MM.1S (cell line): Measurements from ENCODE around the gene NIP7.
A peak's percentile ranks its signal among the peaks of the same experiment; 100 is the strongest.

Source experiments
- DNase-seq: peaks from one replicate; pipeline ENCODE4 v3.0.0-alpha.2; 2015
- H2AFZ ChIP-seq: fragments of 300-600 bp; sonication (generic); 2 replicates; pipeline ENCODE4 v1.6.0; 2016; ENCODE audit warnings: antibody characterized with exemption, low read length
- H3F3A ChIP-seq: fragments of 300-600 bp; sonication (generic); 2 replicates; pipeline ENCODE4 v1.6.1; 2016; ENCODE audit warnings: mild to moderate bottlenecking, antibody characterized with exemption, low read length, moderate library complexity, mixed read lengths; ENCODE audit not compliant: insufficient read depth
- H3K27ac ChIP-seq: fragments of 300-600 bp; sonication (generic); 2 replicates; pipeline ENCODE4 v1.5.1; 2016; ENCODE audit warnings: mild to moderate bottlenecking, low read length
- H3K27me3 ChIP-seq: fragments of 300-600 bp; sonication (generic); replicated peaks from 2 replicates; pipeline ENCODE4 v1.6.0; 2016; ENCODE audit warnings: low read length; ENCODE audit not compliant: insufficient read depth
- H3K36me3 ChIP-seq: fragments of 300-600 bp; sonication (generic); replicated peaks from 2 replicates; pipeline ENCODE4 v1.6.1; 2016; ENCODE audit warnings: mild to moderate bottlenecking, low read length, mixed read lengths; ENCODE audit not compliant: insufficient read depth
- H3K4me1 ChIP-seq: fragments of 300-600 bp; sonication (generic); 2 replicates; pipeline ENCODE4 v1.6.1; 2016; ENCODE audit warnings: low read length, mixed read lengths
- H3K4me2 ChIP-seq: fragments of 300-600 bp; sonication (generic); 2 replicates; pipeline ENCODE4 v1.6.0; 2016; ENCODE audit warnings: low read depth, low read length
- H3K4me3 ChIP-seq: fragments of 300-600 bp; sonication (generic); 2 replicates; pipeline ENCODE4 v1.5.1; 2016; ENCODE audit warnings: low read length, mixed read lengths
- H3K79me2 ChIP-seq: fragments of 300-600 bp; sonication (generic); 2 replicates; pipeline ENCODE4 v1.6.1; 2016; ENCODE audit warnings: mixed run types, low read length, mixed read lengths
- H3K9ac ChIP-seq: fragments of 300-600 bp; sonication (generic); 2 replicates; pipeline ENCODE4 v1.6.1; 2016; ENCODE audit warnings: low read length, mixed read lengths
- H3K9me2 ChIP-seq: fragments of 300-600 bp; sonication (generic); replicated peaks from 2 replicates; pipeline ENCODE4 v1.6.1; 2016; ENCODE audit warnings: mild to moderate bottlenecking, low read length, mixed read lengths; ENCODE audit not compliant: insufficient read depth
- H3K9me3 ChIP-seq: fragments of 300-600 bp; sonication (generic); replicated peaks from 2 replicates; pipeline ENCODE4 v1.6.1; 2016; ENCODE audit warnings: mild to moderate bottlenecking, low read length, mixed read lengths; ENCODE audit not compliant: insufficient read depth
- H4K20me1 ChIP-seq: fragments of 300-600 bp; sonication (generic); 2 replicates; pipeline ENCODE4 v1.6.1; 2016; ENCODE audit warnings: mild to moderate bottlenecking, low read length, moderate library complexity, mixed read lengths; ENCODE audit not compliant: insufficient read depth
- EZH2 ChIP-seq: fragments of 300-600 bp; sonication (generic); optimal IDR thresholded peaks from 2 replicates; pipeline ENCODE3; 2017; ENCODE audit warnings: low read depth, mild to moderate bottlenecking, antibody characterized with exemption, low read length, mixed read lengths
- EZH2phosphoT487 ChIP-seq: fragments of 300-600 bp; sonication (generic); IDR thresholded peaks from 2 replicates; pipeline ENCODE4 v1.6.1; 2018; ENCODE audit warnings: antibody characterized with exemption, low read length
- TF ChIP-seq, protein P1 (sequence below): fragments of 300-600 bp; sonication (generic); IDR thresholded peaks from 2 replicates; pipeline ENCODE4 v1.5.1; 2016; ENCODE audit warnings: antibody characterized with exemption, low read length, mixed read lengths

Gene NIP7

DNA sequence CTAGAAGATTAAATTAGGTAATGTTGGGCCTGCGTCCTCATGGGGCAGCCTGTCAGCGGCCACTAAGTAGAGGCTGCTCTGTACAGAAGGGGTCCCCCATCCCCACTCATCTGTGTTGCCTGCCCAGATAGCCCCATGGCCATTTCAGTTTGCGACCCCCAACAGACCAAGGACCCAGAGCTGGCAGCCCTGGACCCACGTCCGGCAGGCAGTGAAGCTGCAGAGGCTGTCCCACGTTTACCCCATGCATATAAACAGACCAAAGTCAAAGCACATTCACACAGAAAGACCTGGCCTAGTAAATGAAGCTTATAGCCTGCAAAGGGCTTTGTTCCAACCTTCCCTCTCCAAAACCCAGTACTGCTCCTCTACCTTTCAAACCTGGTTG is 13.8 kb upstream of the NIP7 start:
- no peak for DNase-seq
- no peak overlapping the region for H3K4me3 ChIP-seq
- peaks cover 86% of the 10 kb centered on the region for H3K79me2 ChIP-seq
- no peaks in the 10 kb centered on the region for H3K27me3 ChIP-seq
- H3F3A ChIP-seq = peaks cover 9% of the 10 kb centered on the region
- TF ChIP-seq, protein P1, sequence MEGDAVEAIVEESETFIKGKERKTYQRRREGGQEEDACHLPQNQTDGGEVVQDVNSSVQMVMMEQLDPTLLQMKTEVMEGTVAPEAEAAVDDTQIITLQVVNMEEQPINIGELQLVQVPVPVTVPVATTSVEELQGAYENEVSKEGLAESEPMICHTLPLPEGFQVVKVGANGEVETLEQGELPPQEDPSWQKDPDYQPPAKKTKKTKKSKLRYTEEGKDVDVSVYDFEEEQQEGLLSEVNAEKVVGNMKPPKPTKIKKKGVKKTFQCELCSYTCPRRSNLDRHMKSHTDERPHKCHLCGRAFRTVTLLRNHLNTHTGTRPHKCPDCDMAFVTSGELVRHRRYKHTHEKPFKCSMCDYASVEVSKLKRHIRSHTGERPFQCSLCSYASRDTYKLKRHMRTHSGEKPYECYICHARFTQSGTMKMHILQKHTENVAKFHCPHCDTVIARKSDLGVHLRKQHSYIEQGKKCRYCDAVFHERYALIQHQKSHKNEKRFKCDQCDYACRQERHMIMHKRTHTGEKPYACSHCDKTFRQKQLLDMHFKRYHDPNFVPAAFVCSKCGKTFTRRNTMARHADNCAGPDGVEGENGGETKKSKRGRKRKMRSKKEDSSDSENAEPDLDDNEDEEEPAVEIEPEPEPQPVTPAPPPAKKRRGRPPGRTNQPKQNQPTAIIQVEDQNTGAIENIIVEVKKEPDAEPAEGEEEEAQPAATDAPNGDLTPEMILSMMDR = no peak
- no peak for TF ChIP-seq EZH2
- TF ChIP-seq EZH2phosphoT487 = no peak
- H2AFZ ChIP-seq = no peak overlapping the region
- no peaks in the 10 kb centered on the region for H3K9me3 ChIP-seq
- H3K36me3 ChIP-seq = peaks cover 13% of the 10 kb centered on the region
- H3K27ac ChIP-seq = no peak overlapping the region
- peaks cover 19% of the 10 kb centered on the region for H3K4me1 ChIP-seq
- no peaks in the 10 kb centered on the region for H3K9me2 ChIP-seq
- no peak overlapping the region for H3K4me2 ChIP-seq
- H4K20me1 ChIP-seq = no peaks in the 10 kb centered on the region; the same call in 1 of the 2 replicates
- no peak overlapping the region for H3K9ac ChIP-seq

DNA sequence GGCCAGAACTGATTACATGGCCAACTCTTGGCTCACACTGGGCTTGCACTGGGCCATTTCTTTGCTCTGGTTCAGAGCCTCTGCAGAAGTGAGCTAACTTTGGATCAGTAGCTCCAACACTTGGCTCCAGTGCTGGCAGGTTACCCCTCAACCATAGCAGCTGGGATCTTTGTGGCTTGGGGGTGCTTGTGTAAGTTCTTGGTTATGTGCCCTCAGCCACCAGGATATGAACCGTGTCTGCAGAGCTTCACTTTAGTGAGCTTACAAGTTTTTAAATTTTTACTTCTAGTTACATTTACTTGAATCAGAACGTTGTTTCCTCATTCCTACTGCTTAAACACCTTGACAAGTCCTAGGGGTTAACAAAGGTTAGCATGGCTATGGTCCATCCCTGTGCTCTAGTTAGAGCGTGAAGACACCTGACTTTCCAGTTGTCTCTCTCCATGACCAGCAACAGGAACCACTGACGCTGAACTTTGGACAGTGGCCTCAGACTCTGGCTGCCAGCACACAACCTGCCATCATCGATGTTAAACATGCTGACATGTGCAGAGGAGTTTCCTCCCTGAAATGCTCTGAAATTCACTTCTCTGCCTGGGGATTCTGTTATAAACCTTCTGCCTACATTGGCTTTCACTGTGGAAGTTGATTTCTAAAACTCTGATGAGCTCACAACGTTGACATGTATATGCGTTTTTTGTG is 13.2 kb upstream of the NIP7 start:
- peaks cover 10% of the 10 kb centered on the region for H3K36me3 ChIP-seq
- H2AFZ ChIP-seq = no peak overlapping the region
- no peaks in the 10 kb centered on the region; the same call in 1 of the 2 replicates for H4K20me1 ChIP-seq
- H3K4me1 ChIP-seq = peaks cover 19% of the 10 kb centered on the region
- H3F3A ChIP-seq = peaks cover 9% of the 10 kb centered on the region
- H3K27ac ChIP-seq = no peak overlapping the region
- no peak overlapping the region for H3K9ac ChIP-seq
- DNase-seq = no peak
- H3K27me3 ChIP-seq = no peaks in the 10 kb centered on the region
- TF ChIP-seq EZH2 = no peak
- TF ChIP-seq, protein P1 = no peak
- no peak for TF ChIP-seq EZH2phosphoT487
- peaks cover 82% of the 10 kb centered on the region for H3K79me2 ChIP-seq
- H3K4me2 ChIP-seq = no peak overlapping the region; the same call in 1 of the 2 replicates
- no peaks in the 10 kb centered on the region for H3K9me2 ChIP-seq
- no peaks in the 10 kb centered on the region for H3K9me3 ChIP-seq
- no peak overlapping the region for H3K4me3 ChIP-seq

DNA sequence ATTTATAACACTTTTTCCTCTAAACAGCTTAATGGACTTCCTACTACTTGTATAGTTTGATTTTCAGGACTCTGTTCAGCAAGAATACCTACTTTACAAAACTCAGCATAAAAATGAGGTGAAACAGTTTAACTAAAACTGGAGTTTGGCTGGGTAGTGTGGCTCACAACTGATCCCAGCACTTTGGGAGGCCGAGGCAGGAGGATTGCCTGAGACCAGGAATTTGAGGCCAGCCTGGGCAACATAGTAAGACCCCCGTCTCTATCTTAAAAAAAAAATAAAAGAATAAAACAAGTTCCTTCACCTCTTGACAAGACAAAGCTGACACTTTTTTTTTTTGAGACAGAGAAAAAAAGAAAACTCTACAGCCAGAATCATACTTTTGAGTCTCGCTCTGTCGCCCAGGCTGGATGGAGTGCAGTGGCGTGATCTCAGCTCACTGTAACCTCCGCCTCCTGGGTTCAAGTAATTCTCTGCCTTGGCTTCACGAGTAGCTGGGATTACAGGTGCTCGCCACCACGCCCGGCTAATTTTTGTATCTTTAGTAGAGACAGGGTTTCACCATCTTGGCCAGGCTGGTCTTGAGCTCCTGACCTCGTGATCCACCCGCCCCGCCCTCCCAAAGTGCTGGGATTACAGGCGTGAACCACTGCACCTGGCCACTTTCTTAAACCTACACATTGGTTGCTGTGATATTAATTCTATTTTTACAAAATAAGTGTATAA is 11.8 kb upstream of the NIP7 start:
- Histone ChIP-seq H3K4me2 (peak overlapping the region; percentile 100; the same call in 1 of the 2 replicates), H3K9me3 (no peaks in the 10 kb centered on the region), H3F3A (peaks cover 9% of the 10 kb centered on the region), H4K20me1 (no peaks in the 10 kb centered on the region; the same call in 1 of the 2 replicates), H3K4me1 (peaks cover 19% of the 10 kb centered on the region), H3K36me3 (peaks cover 14% of the 10 kb centered on the region), H3K9ac (no peak overlapping the region), H3K4me3 (no peak overlapping the region), H3K27ac (no peak overlapping the region), H3K27me3 (no peaks in the 10 kb centered on the region), H2AFZ (no peak overlapping the region), H3K9me2 (no peaks in the 10 kb centered on the region), H3K79me2 (peaks cover 72% of the 10 kb centered on the region)
- DNase-seq = no peak
- TF ChIP-seq EZH2 (no peak), EZH2phosphoT487 (no peak)
- TF ChIP-seq, protein P1 = no peak
